HL-60 (cell line): Measurements from ENCODE around the gene OS9.

Experiments used
- DNase-seq, 2 experiments: peaks; one replicate each; pipeline ENCODE4 v3.0.0-alpha.2; 2010 to 2020; ENCODE audit warnings: low read depth in 1 of 2, low spot score in 1 of 2
- H3K27ac ChIP-seq: fragments of 250-450 bp; sonication (Bioruptor Pico); replicated peaks from 2 replicates; pipeline ENCODE4 v1.5.1; 2020; ENCODE audit warnings: mild to moderate bottlenecking, moderate library complexity
- H3K27me3 ChIP-seq: fragments of 250-450 bp; sonication (Bioruptor Pico); 2 replicates; pipeline ENCODE4 v1.5.1; 2021; ENCODE audit warnings: mild to moderate bottlenecking, moderate library complexity; ENCODE audit not compliant: insufficient read depth, poor library complexity, severe bottlenecking
- H3K4me3 ChIP-seq: replicated peaks from 2 replicates; pipeline ENCODE4 v1.5.1; 2011; ENCODE audit warnings: mild to moderate bottlenecking, control low read depth, low read length; ENCODE audit not compliant: insufficient read depth
- CTCF ChIP-seq: IDR thresholded peaks from one replicate; pipeline ENCODE4 v1.5.1; 2011; ENCODE audit warnings: low read length, control low read depth, inconsistent platforms; ENCODE audit not compliant: insufficient read depth
- GABPA ChIP-seq: IDR thresholded peaks from 2 replicates; pipeline ENCODE4 v1.6.1; 2012; ENCODE audit warnings: low read depth
- POLR2AphosphoS5 ChIP-seq: IDR thresholded peaks from 2 replicates; pipeline ENCODE4 v1.6.1; 2012; ENCODE audit warnings: low read depth
- REST ChIP-seq: IDR thresholded peaks from 2 replicates; pipeline ENCODE4 v1.6.1; 2012; ENCODE audit warnings: low read depth; ENCODE audit not compliant: insufficient replicate concordance
- SPI1 ChIP-seq: IDR thresholded peaks from 2 replicates; pipeline ENCODE4 v1.6.1; 2012; ENCODE audit warnings: low read depth, mild to moderate bottlenecking, borderline replicate concordance

Gene OS9

GRCh38 chr12:57754411-57755193 is 60.7 kb downstream of the OS9 start, which contains the start of gene MARCHF9:
MARCHF9 (plus strand) TSS chr12:57755103; CDS start chr12:57755529, 426 bp downstream.
- Histone ChIP-seq H3K4me3 (peak within 1 kb of the TSS; percentile 68), H3K27me3 (peaks cover 3% of the 10 kb centered on the region), H3K27ac (no peak within 1 kb of the TSS)
- DNase-seq, result peak; percentile 63
- TF ChIP-seq POLR2AphosphoS5 (no peak), CTCF (no peak), SPI1 (no peak), REST (no peak), GABPA (no peak)

- DNase-seq, result no peak
- peak overlapping the region; percentile 68 for H3K4me3 ChIP-seq
- H3K27ac ChIP-seq, result no peak overlapping the region
- no peak for TF ChIP-seq POLR2AphosphoS5
- TF ChIP-seq CTCF, result no peak
- TF ChIP-seq REST, result no peak
- no peak for TF ChIP-seq GABPA
- TF ChIP-seq SPI1, result no peak
- H3K27me3 ChIP-seq, result peaks cover 3% of the 10 kb centered on the region
Measured at GRCh38 chr12:57755194-57755453, 61.2 kb downstream of the OS9 start.

GRCh38 chr12:57755454-57756372 is 61.8 kb downstream of the OS9 start:
- no peak for DNase-seq
- no peak for TF ChIP-seq REST
- peak; percentile 26; the same call in 1 of the 2 replicates for TF ChIP-seq SPI1
- Histone ChIP-seq H3K4me3 (peak overlapping the region; percentile 68), H3K27ac (no peak overlapping the region), H3K27me3 (peaks cover 3% of the 10 kb centered on the region)
